Heart left ventricle (tissue), 13 donors: ENCODE results near the gene FNDC3B.

ENCODE experiments used
- POLR2A ChIP-seq, 2 donors: fragments of 450-650 bp; IDR thresholded peaks; one replicate each; pipeline ENCODE4 v1.6.1; 2017; ENCODE audit warnings: antibody characterized with exemption in 2 of 2, mild to moderate bottlenecking in 2 of 2, moderate library complexity in 2 of 2
- TF ChIP-seq, protein P1 (sequence below), 12 donors: fragments of 200-600 bp; sonication (generic) in 4 of 12; IDR thresholded peaks; one replicate each; pipeline versions ENCODE4 v1.5.0 to v1.8.0; 2018 to 2022; ENCODE audit warnings: antibody characterized with exemption in 12 of 12, mild to moderate bottlenecking in 5 of 12
- donor health status: ischemic (EF 13 %, LVEDD 7.1; RV severe dilation, severe dysfunction).
- donor health status: DM: no; HTN: yes; CAD: no.
- donor health status: DM: no; HTN: no; CAD: no.
- donor health status: ischemic (EF 25% LVEDD 6.9; RV normal size, moderate dysfunction).
- donor health status: ischemic (EF 25% LVEDD 5.7; RV mildly dilated, moderate dysfunction).
- donor health status: ischemic (EF 35%, LVEDD 5.7; RV mildly dilated, moderate dysfunction).
- donor health status: nonischemic (EF 11% LVEDD 7.7; RV severe dilation, severe dysfunction).
- donor health status: DM: yes; HTN: yes; CAD: no.
- donor health status: PGD.
- donor health status: ischemic (EF 29% LVEDD 5.4; RV normal size, mild dysfunction).
- donor health status: nonischemic (EF 23%, LVEDD 6.1; RV moderate dilation, normal function).

DNA sequence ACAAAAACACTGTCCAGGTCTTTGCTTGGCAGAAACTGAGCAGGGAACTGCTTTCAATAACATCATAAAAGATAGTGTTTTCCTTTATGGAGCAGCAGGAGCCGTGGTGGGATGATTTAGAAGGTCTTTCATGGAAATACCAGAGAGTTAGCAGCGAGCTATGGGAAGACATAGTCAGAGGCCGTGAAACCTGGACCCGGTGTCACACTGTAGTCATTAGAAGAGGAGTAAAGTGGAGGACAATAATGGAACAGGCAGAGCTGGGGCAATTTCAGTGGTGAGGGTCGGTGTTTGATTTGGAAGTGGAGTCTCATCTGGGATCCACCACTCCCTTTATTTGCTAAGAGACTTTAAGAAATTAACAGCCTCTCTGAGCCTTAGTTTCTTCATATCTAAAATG lies 351.4 kb downstream of the FNDC3B start:
- TF ChIP-seq, protein P1, sequence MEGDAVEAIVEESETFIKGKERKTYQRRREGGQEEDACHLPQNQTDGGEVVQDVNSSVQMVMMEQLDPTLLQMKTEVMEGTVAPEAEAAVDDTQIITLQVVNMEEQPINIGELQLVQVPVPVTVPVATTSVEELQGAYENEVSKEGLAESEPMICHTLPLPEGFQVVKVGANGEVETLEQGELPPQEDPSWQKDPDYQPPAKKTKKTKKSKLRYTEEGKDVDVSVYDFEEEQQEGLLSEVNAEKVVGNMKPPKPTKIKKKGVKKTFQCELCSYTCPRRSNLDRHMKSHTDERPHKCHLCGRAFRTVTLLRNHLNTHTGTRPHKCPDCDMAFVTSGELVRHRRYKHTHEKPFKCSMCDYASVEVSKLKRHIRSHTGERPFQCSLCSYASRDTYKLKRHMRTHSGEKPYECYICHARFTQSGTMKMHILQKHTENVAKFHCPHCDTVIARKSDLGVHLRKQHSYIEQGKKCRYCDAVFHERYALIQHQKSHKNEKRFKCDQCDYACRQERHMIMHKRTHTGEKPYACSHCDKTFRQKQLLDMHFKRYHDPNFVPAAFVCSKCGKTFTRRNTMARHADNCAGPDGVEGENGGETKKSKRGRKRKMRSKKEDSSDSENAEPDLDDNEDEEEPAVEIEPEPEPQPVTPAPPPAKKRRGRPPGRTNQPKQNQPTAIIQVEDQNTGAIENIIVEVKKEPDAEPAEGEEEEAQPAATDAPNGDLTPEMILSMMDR (IDR thresholded peaks at IDR 0.05) = no peak
- TF ChIP-seq POLR2A (IDR thresholded peaks at IDR 0.05) = no peak
